ENCODE results near the gene PPEF1. TPM values are rescaled to one million over a fixed set of nuclear protein-coding genes. Genes with fewer than 3 reads are reported as not detected.
"Not testable (repeated sequence)": the region's sequence is repeated elsewhere in the genome, so short reads cannot be mapped to it uniquely, and the experiment has no call there.

The PPEF1 gene
- total and polyA plus RNA-seq, 11 donors = 0.11 to 0.82 (median 0.60) TPM; not detected in 4

- H3K4me1 ChIP-seq = no peaks in the 10 kb centered on the region
- H3K27ac ChIP-seq = no peak overlapping the region
- H3K9me3 ChIP-seq = no peaks in the 10 kb centered on the region
- H3K36me3 ChIP-seq = no peaks in the 10 kb centered on the region
- peak; percentile 20 to 74 (median 58) for ATAC-seq
- 38 to 67% (median 53%) methylated on average over 4 of the region's 4 CpGs for WGBS, 4 donors
- DNase-seq = no peak
- no peak overlapping the region for H3K4me3 ChIP-seq
- no peaks in the 10 kb centered on the region for H3K27me3 ChIP-seq
- intact Hi-C loops (cut with DNase I) = no loop called here
- TF ChIP-seq CTCF (IDR thresholded peaks at IDR 0.05) (no peak), POLR2A (IDR thresholded peaks at IDR 0.05) (no peak)
Observed at GRCh38 chrX:18733287-18733686, 25.8 kb downstream of the PPEF1 start.

GRCh38 chrX:18739609-18740008 is 32.2 kb downstream of the PPEF1 start:
- DNase-seq; intact Hi-C loops (cut with DNase I); H3K4me1 ChIP-seq; H3K36me3 ChIP-seq; H3K27ac ChIP-seq; ATAC-seq; H3K9me3 ChIP-seq; H3K27me3 ChIP-seq; H3K4me3 ChIP-seq: not testable (repeated sequence)
- 76 to 100% (median 84%) methylated on average over 3 to 6 of the region's 6 CpGs for WGBS, 4 donors

GRCh38 chrX:18748499-18748898 is 41.1 kb downstream of the PPEF1 start:
- Histone ChIP-seq H3K27ac (no peak overlapping the region), H3K4me3 (no peak overlapping the region), H3K27me3 (no peaks in the 10 kb centered on the region), H3K9me3 (peaks cover 0 to 5% (median 0%) of the 10 kb centered on the region in 12 donors), H3K4me1 (no peaks in the 10 kb centered on the region), H3K36me3 (no peaks in the 10 kb centered on the region)
- ATAC-seq = no peak
- no peak for DNase-seq
- 70 to 91% (median 82%) methylated on average over 2 of the region's 2 CpGs for WGBS, 4 donors
- intact Hi-C loops (cut with DNase I) = no loop called here
- TF ChIP-seq POLR2A (IDR thresholded peaks at IDR 0.05) = no peak
- no peak for TF ChIP-seq CTCF (IDR thresholded peaks at IDR 0.05)

GRCh38 chrX:18753631-18754030 is 46.2 kb downstream of the PPEF1 start:
- H3K36me3 ChIP-seq = no peaks in the 10 kb centered on the region
- no peak overlapping the region for H3K4me3 ChIP-seq
- 85 to 94% (median 90%) methylated on average over 2 of the region's 2 CpGs for WGBS, 4 donors
- no peaks in the 10 kb centered on the region for H3K27me3 ChIP-seq
- no peak for ATAC-seq
- no peak for TF ChIP-seq CTCF (IDR thresholded peaks at IDR 0.05)
- no peak for TF ChIP-seq POLR2A (IDR thresholded peaks at IDR 0.05)
- H3K27ac ChIP-seq = no peak overlapping the region
- H3K4me1 ChIP-seq = no peaks in the 10 kb centered on the region
- intact Hi-C loops (cut with DNase I) = no loop called here
- no peak for DNase-seq
- H3K9me3 ChIP-seq = no peaks in the 10 kb centered on the region

GRCh38 chrX:18755651-18756050 is 48.2 kb downstream of the PPEF1 start:
- H3K4me3 ChIP-seq = no peak overlapping the region
- no peaks in the 10 kb centered on the region for H3K36me3 ChIP-seq
- intact Hi-C loops (cut with DNase I) = no loop called here
- no peak overlapping the region for H3K27ac ChIP-seq
- DNase-seq (peak in 1 of 5 donors; percentile 5), ATAC-seq (no peak)
- no peaks in the 10 kb centered on the region for H3K4me1 ChIP-seq
- H3K27me3 ChIP-seq = peaks cover 0 to 2% (median 0%) of the 10 kb centered on the region in 9 donors
- H3K9me3 ChIP-seq = no peaks in the 10 kb centered on the region
- WGBS, 4 donors = 26 to 57% (median 39%) methylated on average over 4 of the region's 4 CpGs
- TF ChIP-seq POLR2A (IDR thresholded peaks at IDR 0.05) (no peak), CTCF (IDR thresholded peaks at IDR 0.05) (no peak)
